HFF-Myc (cell line): ENCODE results near the gene PDIA5.

Experiments
- DNase-seq: peaks from one replicate; pipeline ENCODE4 v3.0.0-alpha.2; 2011; ENCODE audit warnings: low read depth; ENCODE audit errors: extremely low read depth
- H3K4me3 ChIP-seq: replicated peaks from 2 replicates; pipeline ENCODE4 v1.5.1; 2011; ENCODE audit warnings: low read depth, mild to moderate bottlenecking, control low read depth, low read length
- CTCF ChIP-seq: IDR thresholded peaks from 2 replicates; pipeline ENCODE4 v1.5.1; 2012; ENCODE audit warnings: mild to moderate bottlenecking, low read depth, low read length, control low read depth; ENCODE audit errors: missing control alignments

Gene PDIA5

DNA sequence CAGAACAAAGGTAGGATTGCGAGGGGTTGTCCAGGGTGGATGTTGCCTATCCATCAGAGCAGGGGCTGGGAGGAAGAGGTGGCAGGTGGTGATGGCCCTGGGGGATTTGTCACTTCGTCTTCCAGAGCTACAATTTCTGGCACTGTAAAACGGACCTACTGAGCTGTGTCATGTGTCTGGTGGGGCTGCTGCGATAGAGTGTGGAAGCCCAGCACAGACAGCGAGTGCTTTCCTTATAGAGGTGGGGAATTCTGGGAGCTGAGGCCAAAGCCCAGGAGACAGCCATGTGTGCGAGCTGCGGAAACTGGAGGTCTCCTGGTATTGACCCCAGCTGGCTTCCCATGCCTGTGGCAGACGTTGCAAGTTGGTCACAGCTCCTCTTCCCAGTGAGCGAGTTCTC is 73.7 kb downstream of the PDIA5 start:
- TF ChIP-seq CTCF, result no peak
- DNase-seq, result no peak
- H3K4me3 ChIP-seq, result no peak overlapping the region

DNA sequence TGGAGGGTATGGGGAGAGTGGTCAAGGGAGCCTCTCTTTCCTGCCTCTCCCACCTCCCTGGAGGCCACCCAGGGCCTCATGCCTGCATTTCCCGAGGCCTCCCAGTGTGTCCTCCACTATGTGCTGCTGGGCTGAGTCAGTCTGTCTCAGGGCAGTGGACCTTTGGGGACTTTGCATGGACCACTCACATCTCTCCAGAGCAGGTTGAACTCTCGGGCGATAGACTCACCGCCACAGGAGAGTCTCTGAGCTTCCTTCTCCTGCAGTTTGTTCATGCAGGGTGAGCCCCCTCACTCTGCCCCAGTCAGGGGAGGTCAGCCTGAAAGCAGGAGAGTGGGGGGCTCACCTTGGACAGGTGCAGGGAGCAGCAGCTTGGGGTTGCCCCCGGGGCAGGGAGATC is 74.5 kb downstream of the PDIA5 start:
- no peak overlapping the region for H3K4me3 ChIP-seq
- no peak for TF ChIP-seq CTCF
- no peak for DNase-seq

GRCh38 chr3:123143669-123144411 is 77.0 kb downstream of the PDIA5 start:
- no peak overlapping the region for H3K4me3 ChIP-seq
- no peak for DNase-seq
- no peak for TF ChIP-seq CTCF

DNA sequence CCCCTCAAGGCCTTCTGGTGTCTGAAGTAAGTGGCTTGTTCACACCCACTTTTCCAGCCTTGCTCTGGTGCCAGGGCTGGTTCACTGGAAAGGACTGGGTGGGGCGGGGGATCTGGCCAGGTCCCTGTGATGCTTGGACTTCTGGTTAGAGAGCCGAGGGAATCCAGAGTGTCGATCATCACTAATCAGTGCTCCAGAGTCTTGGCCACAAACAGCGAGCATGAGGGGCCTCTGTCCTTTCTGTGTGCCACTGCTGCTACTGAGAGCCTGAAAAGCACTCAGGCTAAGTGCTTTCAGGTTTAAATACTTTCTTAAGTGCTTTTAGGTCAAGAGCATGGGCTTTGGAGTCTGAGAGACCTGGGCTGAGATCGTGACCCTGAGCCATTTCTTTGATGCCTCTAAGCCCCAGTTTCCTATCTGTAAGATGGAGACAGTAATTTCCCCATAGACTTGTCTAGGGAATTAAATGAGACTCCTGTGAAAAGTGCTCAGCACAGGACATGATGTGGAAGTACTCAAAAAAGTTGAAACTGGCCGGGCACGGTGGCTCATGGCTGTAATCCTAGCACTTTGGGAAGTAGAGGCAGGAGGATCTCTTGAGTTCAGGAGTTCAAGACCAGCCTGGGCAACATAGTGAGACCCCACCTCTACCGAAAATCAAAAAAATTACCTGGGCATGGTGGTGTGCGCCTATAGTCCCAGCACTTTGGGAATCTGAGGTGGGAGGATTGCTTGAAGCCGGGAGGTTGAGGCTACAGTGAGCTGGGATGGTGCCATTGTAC is 81.1 kb downstream of the PDIA5 start:
- TF ChIP-seq CTCF, result no peak

DNA sequence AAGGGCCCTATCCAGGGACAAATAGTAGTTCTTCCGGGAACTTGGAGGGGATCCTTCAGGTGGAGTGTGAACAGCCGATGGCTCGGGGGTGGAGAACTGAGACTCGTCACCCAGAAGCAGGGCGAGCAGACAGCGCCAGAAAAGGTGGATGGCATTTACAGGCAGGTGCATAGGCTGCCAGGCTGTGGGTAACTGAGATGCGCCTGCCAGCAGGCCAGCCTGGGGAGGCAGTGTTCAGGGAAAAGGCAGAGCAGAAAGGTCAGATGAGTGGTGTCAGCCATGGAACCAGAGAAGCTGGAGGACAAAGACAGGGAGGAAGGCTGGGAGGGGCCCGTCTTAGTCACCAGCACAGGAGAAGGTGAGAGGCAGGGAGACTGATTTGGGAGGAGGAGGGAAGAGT is 81.9 kb downstream of the PDIA5 start:
- no peak for DNase-seq

More for the DNA sequence above, 81.1 kb downstream of the PDIA5 start:
- no peak overlapping the region for H3K4me3 ChIP-seq
- DNase-seq, result no peak

DNA sequence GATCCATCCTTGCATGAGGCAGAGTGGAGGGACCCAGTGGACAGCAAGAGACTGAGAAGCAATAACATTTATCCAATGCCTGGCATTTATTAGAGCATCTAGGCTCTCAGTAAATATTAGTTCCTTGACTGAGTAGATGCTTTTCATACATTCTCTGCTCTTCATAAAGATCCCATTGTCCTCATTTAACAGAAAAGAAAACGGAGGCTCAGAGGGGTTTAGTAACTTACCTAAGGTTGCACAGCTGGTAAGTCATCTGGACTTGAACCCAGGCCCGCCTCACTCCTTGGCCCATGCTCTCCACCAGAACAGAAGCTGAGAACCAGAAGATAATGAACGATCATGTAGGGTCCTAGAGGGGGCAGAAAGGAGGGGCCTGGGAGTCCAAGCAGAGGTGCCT is 82.7 kb downstream of the PDIA5 start:
- H3K4me3 ChIP-seq, result no peak overlapping the region
- no peak for DNase-seq
- TF ChIP-seq CTCF, result no peak

More for the DNA sequence above, 81.9 kb downstream of the PDIA5 start:
- no peak for TF ChIP-seq CTCF
- H3K4me3 ChIP-seq, result no peak overlapping the region
